HG03196 (cell line): ENCODE results near the gene TRIM54.
"Not testable (repeated sequence)": the region's sequence is repeated elsewhere in the genome, so short reads cannot be mapped to it uniquely, and the experiment has no call there.

Experiments used
- ATAC-seq: cut with Tn5 transposase; IDR thresholded peaks from one replicate; pipeline ENCODE4 v1.9.1; 2021; ENCODE audit not compliant: unreplicated experiment

The TRIM54 gene

DNA sequence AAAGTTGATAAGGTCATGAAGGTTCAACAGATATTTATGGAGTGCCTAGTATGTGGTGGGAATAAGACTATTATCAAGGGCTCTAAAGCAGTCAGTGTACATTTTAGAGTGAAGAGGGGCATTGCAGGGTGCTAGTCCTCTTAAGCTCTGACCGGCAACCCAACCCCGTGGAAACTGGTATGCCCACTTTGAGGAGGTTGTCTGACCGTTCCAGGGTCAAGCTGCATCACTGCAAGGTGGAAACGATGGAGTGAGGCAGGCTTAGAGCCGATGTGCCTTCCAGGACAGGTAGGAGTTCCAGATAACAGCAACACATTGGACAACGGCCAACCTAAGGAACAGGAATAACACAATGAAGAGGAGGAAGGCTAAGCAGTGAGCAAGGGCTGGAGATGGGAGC is 27.4 kb downstream of the TRIM54 start:
- ATAC-seq: no peak

DNA sequence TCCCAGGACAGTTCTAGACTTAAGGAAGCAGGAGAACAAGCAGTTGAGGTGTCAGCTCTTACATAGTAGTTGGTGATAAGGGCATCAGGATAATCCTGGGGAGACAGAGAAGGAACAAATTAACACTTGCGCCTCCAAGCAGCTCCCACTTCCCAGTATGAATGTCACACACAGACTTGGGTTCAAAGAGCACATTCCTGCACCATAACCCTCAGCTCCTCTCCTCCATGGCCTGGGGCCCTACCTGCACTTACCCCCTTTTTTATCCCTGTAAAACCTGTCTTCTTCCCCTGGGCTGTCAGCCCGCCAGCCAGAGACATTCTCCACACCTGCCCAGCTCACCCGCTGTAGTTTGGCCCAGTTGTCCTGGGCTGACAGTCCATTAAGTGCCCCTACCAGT is 29.9 kb downstream of the TRIM54 start:
- no peak for ATAC-seq

- ATAC-seq: no peak
Observed at GRCh38 chr2:27313882-27314645, 31.8 kb downstream of the TRIM54 start.

DNA sequence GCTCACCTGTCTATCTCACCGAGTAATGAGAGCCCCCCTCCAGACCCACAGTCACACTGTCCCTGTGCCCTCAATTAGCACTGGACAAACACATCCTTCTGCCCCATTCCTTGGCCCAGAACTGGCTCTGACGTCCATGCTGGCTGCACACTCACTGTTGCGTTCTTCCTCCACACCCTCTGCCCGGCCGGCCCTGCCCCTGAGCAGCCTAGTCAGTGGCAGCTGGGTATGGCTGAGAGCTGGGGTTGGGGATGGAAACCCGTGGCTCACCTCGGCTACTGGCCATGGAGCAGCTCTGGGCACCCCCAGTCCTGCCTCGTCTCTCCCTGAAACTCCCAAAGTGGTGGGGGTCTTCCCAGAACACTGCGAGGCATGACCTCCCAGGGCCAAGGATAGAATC is 32.5 kb downstream of the TRIM54 start:
- no peak for ATAC-seq

DNA sequence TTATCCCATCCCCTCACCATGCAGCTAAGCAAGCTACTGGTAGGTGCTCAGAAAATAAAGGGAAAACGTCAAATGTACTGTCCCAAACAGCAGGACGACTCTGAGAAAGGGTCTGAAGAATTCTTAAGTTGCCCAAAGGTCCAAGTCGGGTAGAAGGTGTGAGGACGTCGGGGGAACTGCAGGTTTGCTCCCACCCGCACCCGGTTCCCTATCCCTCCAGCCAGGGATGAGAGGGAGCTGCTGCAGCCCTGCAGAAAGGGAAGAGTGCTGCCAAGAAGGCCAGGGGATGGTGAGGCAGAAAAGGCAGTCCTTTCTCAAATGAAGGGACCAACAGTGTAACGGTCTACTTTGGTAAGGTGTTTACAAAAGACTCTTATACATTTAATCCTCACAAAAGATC is 32.9 kb downstream of the TRIM54 start:
- no peak for ATAC-seq

- ATAC-seq: no peak
Observed at GRCh38 chr2:27316655-27317412, 34.6 kb downstream of the TRIM54 start.

GRCh38 chr2:27319839-27320238 is 37.6 kb downstream of the TRIM54 start:
- ATAC-seq: not testable (repeated sequence)

- ATAC-seq: no peak
Observed at GRCh38 chr2:27320958-27321543, 38.8 kb downstream of the TRIM54 start.

- ATAC-seq: no peak
Observed at GRCh38 chr2:27322301-27322765, 40.1 kb downstream of the TRIM54 start.

GRCh38 chr2:27322766-27323595 is 40.8 kb downstream of the TRIM54 start, which contains the start of gene MPV17:
Gene MPV17, minus strand, starts transcription at chr2:27323097. Its CDS starts 580 bp downstream, at chr2:27322517.
- ATAC-seq: peak; percentile 79

GRCh38 chr2:27323596-27324285 is 41.5 kb downstream of the TRIM54 start:
- ATAC-seq: no peak

- ATAC-seq: no peak
Observed at GRCh38 chr2:27324720-27325119, 42.5 kb downstream of the TRIM54 start.

GRCh38 chr2:27335311-27335710 is 53.1 kb downstream of the TRIM54 start:
- no peak for ATAC-seq

DNA sequence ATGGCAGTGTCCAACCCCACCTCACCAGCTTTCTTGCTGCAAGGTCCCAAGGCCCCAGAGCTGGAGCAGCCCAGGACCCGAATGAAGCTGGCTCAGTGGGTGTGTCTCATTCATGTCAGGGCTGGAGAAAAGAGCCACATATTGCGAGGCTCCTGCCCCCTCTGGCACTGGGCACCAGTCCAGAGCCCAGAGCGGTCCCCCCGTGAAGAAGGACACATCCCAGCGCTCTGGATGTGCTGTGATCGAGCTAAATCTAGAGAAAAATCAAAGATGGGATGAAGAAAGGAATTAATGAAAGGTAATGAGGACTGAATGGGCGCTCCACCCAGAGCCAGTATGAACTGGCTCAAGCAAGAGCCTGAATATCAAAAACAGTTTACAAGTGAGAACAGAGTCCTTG is 53.9 kb downstream of the TRIM54 start:
- no peak for ATAC-seq

GRCh38 chr2:27347641-27348040 is 65.4 kb downstream of the TRIM54 start:
- ATAC-seq: no peak

DNA sequence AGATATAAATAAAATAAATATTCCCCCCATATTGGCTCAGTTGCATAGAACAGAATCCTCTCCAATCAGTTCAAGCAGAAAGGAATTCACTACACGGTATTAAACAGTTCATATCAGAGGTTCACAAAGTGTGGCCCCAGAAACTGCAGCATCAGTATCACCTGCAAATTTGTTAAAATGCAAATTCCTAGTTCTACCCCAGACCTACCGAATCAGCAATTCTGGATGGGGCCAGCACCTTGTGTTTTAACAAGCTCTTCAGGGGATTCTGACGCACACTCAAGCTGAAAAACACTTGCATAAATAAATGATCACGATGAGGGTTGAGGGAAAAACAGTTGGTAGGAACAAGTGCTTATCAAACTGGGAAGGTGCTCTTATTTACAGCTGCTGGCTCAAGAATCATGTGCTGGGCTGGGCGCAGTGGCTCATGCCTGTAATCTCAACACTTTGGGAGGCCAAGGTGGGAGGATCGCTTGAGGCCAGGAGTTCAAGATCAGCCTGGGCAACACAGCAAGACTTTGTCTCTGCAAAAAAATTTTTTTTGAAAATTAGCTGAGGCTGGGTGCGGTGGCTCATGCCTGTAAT is 68.0 kb downstream of the TRIM54 start:
- ATAC-seq: no peak

DNA sequence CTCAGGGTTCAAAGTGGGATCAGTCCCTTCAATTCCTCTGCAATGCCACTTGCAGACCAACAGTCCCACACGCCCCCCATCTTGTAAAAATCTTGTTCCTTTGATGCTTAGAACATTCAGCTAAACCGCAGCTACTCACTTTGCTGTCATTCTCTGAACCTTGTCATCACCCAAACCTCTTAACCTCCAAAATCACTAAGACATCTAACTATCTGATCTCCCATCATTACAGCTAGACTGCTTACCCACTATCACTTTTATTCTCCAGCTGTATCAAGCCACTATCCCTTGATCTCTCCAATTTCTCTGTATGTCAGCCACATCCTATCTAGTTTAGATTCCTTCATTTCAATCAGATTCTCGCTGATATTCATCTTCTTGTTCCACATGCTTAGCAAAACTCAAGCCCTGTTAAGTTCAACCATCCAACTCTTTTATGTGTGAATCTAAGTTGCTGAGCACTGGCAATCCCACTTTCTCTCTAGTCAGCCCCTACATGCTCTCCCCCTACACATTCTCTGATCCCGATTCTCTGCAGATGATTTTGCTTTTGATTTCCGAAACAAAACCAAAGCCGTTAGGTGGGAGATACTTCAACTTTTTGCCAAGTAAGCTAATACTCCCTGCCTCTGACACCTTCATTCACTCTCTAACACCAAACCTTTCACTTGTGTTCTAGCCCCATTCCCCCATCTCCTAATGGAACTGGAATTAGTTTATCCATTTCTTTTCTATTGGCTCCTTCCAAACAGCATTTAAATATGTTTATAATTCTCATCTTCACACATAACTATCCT is 69.8 kb downstream of the TRIM54 start:
- no peak for ATAC-seq

DNA sequence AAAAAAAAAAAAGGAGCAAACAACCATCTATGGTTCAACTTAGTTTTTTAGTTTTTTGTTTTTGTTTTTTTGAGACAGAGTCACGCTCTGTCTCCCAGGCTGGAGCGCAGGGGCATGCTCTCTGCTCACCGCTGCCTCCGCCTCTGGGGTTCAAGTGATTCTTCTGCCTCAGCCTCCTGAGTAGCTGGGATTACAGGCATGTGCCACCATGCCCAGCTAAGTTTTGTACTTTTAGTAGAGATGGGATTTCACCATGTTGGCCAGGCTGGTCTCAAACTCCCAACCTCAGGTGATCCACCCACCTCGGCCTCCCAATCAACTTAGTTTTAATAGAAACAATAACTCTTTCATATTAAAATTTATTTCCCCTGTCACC is 71.1 kb downstream of the TRIM54 start:
- ATAC-seq: not testable (repeated sequence)
